Aorta (tissue), 5 donors: Measurements from ENCODE around the gene ZNF774. TPM values are rescaled to one million over a fixed set of nuclear protein-coding genes. Genes with fewer than 3 reads are reported as not detected.
A peak's percentile ranks its signal among the peaks of the same experiment; 100 is the strongest.
"Not testable (repeated sequence)": the region's sequence is repeated elsewhere in the genome, so short reads cannot be mapped to it uniquely, and the experiment has no call there.

ENCODE experiments used
- ATAC-seq: fragments of 200-7000 bp; cut with Tn5 transposase; one replicate; pipeline ENCODE4 v1.9.1; 2022; ENCODE audit warnings: moderate library complexity; ENCODE audit not compliant: low FRiP score
- DNase-seq, 2 donors: peaks; one replicate each; pipeline ENCODE4 v3.0.0-alpha.2; 2020
- H3K27ac ChIP-seq, 2 donors: one replicate each; pipeline ENCODE4 v1.5.1; 2013; ENCODE audit warnings: low read length in 2 of 2, mild to moderate bottlenecking in 2 of 2, moderate library complexity in 2 of 2, control low read depth in 1 of 2, inconsistent platforms in 1 of 2, low read depth in 1 of 2
- H3K27me3 ChIP-seq, 2 donors: one replicate each; pipeline ENCODE4 v1.6.1; 2013; ENCODE audit warnings: control low read depth in 1 of 2, low read length in 1 of 2, mild to moderate bottlenecking in 1 of 2, moderate library complexity in 1 of 2; ENCODE audit not compliant: insufficient read depth in 2 of 2, control insufficient read depth in 1 of 2
- H3K36me3 ChIP-seq, 2 donors: one replicate each; pipeline ENCODE4 v1.6.1; 2013; ENCODE audit warnings: control low read depth in 1 of 2, low read length in 1 of 2, mild to moderate bottlenecking in 1 of 2; ENCODE audit not compliant: insufficient read depth in 2 of 2, control insufficient read depth in 1 of 2
- H3K4me1 ChIP-seq, 2 donors: one replicate each; pipeline ENCODE4 v1.6.1; 2013; ENCODE audit warnings: low read length in 2 of 2, control low read depth in 1 of 2, mild to moderate bottlenecking in 1 of 2, moderate library complexity in 1 of 2; ENCODE audit not compliant: insufficient read depth in 2 of 2, control insufficient read depth in 1 of 2
- H3K4me3 ChIP-seq, 2 donors: one replicate each; pipeline ENCODE4 v1.5.1; 2013; ENCODE audit warnings: low read length in 2 of 2, control low read depth in 1 of 2, mild to moderate bottlenecking in 1 of 2
- H3K9me3 ChIP-seq: one replicate; pipeline ENCODE4 v1.6.1; 2013; ENCODE audit warnings: mild to moderate bottlenecking, low read length; ENCODE audit not compliant: control insufficient read depth
- WGBS, 2 donors: extraction: QIAGEN DNeasy Blood & Tissue Kit; methylation state at CpG; one replicate each; pipeline ENCODE4 v1.1.7; 2013; 5-methylcytosine and 5-hydroxymethylcytosine counted together
- intact Hi-C, 2 donors: fragments of 100-400 bp; cut with DNase I; formaldehyde crosslinking; loops; one replicate each; pipeline versions ENCODE4 v1.14.2 to v1.15.0; 2022
- polyA plus RNA-seq, 2 donors: library from polyadenylated mRNA; stranded (reverse); fragments of 200-250 nt; gene quantifications; one replicate each; pipeline ENCODE4 v1.2.3, GENCODE V29; 2013
- total RNA-seq, 2 donors: library from RNA; stranded (reverse); fragmentation: NEBNext Ultra II Directional; extraction: Animal tissue kit (Norgen Biotek cat#: 25700); gene quantifications; one replicate each; pipeline ENCODE4 v1.2.1, GENCODE V29; 2021
- donor health status: healthy with polysubstance abuse.
- donor health status: Bipolar disorder and iron deficiency.
- donor health status: DM: no; HTN: no; CAD: no.
- donor health status: DM: no; HTN: no; CAD: no.
- donor health status: DM: yes; HTN: yes; CAD: no.

ZNF774 gene
- total and polyA plus RNA-seq, 4 donors, result 0.50 to 7.4 (median 4.4) TPM

GRCh38 chr15:90400759-90401314 lies 48.8 kb downstream of the ZNF774 start:
- H3K4me1 ChIP-seq, result peaks cover 11 to 20% of the 10 kb centered on the region in 2 donors
- H3K27ac ChIP-seq, result peak overlapping the region; percentile 96 to 99
- DNase-seq (peak; percentile 82 to 83), ATAC-seq (peak; percentile 94)
- no peaks in the 10 kb centered on the region for H3K9me3 ChIP-seq
- no peaks in the 10 kb centered on the region for H3K27me3 ChIP-seq
- 1 to 2% methylated on average over 7 of the region's 7 CpGs for WGBS, 2 donors
- H3K36me3 ChIP-seq, result no peaks in the 10 kb centered on the region
- intact Hi-C loops, result loop anchor here in 1 of 2 donors (5.0 kb wide), 2 partner anchors 61 to 76 kb away; no protein-coding TSS in a partner anchor
- peak overlapping the region in 1 of 2 donors; percentile 41 for H3K4me3 ChIP-seq

- 2 to 4% methylated on average over 1 of the region's 1 CpG for WGBS, 2 donors
- Histone ChIP-seq H3K4me3 (no peak overlapping the region), H3K36me3 (no peaks in the 10 kb centered on the region), H3K27me3 (no peaks in the 10 kb centered on the region), H3K27ac (peak overlapping the region; percentile 75 to 93), H3K4me1 (peaks cover 9 to 17% of the 10 kb centered on the region in 2 donors), H3K9me3 (no peaks in the 10 kb centered on the region)
- DNase-seq (no peak), ATAC-seq (no peak)
- intact Hi-C loops, result loop anchor here in 1 of 2 donors (5.0 kb wide), 2 partner anchors 61 to 76 kb away; no protein-coding TSS in a partner anchor
These were observed 49.4 kb downstream of the ZNF774 start for GRCh38 chr15:90401495-90401894.

- DNase-seq, result peak; percentile 80 to 81
- peak overlapping the region; percentile 93 to 98 for H3K27ac ChIP-seq
- peaks cover 12 to 21% of the 10 kb centered on the region in 2 donors for H3K4me1 ChIP-seq
- H3K27me3 ChIP-seq, result no peaks in the 10 kb centered on the region
- H3K4me3 ChIP-seq, result no peak overlapping the region
- peak; percentile 86 for ATAC-seq
- intact Hi-C loops, result loop anchor here in 1 of 2 donors (5.0 kb wide), 2 partner anchors 60 to 75 kb away; no protein-coding TSS in a partner anchor
- no peaks in the 10 kb centered on the region for H3K36me3 ChIP-seq
- no peaks in the 10 kb centered on the region for H3K9me3 ChIP-seq
These were observed 50.1 kb downstream of the ZNF774 start for GRCh38 chr15:90402223-90402622.

GRCh38 chr15:90402767-90403166 lies 50.7 kb downstream of the ZNF774 start:
- Histone ChIP-seq H3K27me3 (no peaks in the 10 kb centered on the region), H3K9me3 (no peaks in the 10 kb centered on the region), H3K36me3 (no peaks in the 10 kb centered on the region), H3K4me1 (peaks cover 14 to 22% of the 10 kb centered on the region in 2 donors), H3K4me3 (no peak overlapping the region), H3K27ac (peak overlapping the region; percentile 72 to 84)
- intact Hi-C loops, result loop anchor here in 1 of 2 donors (5.0 kb wide), 2 partner anchors 60 to 75 kb away; no protein-coding TSS in a partner anchor
- ATAC-seq (no peak), DNase-seq (no peak)
- WGBS, 2 donors, result 19 to 24% methylated on average over 3 of the region's 3 CpGs

GRCh38 chr15:90405055-90405607 lies 53.0 kb downstream of the ZNF774 start:
- intact Hi-C loops, result no loop called here

GRCh38 chr15:90407336-90407735 lies 55.3 kb downstream of the ZNF774 start:
- intact Hi-C loops, result no loop called here
- Histone ChIP-seq H3K27me3 (no peaks in the 10 kb centered on the region), H3K9me3 (no peaks in the 10 kb centered on the region), H3K27ac (peak overlapping the region in 1 of 2 donors; percentile 67), H3K36me3 (no peaks in the 10 kb centered on the region), H3K4me3 (no peak overlapping the region), H3K4me1 (peaks cover 8 to 11% of the 10 kb centered on the region in 2 donors)
- WGBS, 2 donors, result 24 to 31% methylated on average over 3 of the region's 3 CpGs
- no peak for ATAC-seq
- DNase-seq, result no peak

More at GRCh38 chr15:90405055-90405607, 53.0 kb downstream of the ZNF774 start:
- Histone ChIP-seq H3K27ac (peak overlapping the region in 1 of 2 donors; percentile 57), H3K4me3 (no peak overlapping the region), H3K4me1 (peaks cover 12 to 20% of the 10 kb centered on the region in 2 donors), H3K27me3 (no peaks in the 10 kb centered on the region), H3K36me3 (no peaks in the 10 kb centered on the region), H3K9me3 (no peaks in the 10 kb centered on the region)
- 25 to 38% methylated on average over 3 of the region's 3 CpGs for WGBS, 2 donors
- DNase-seq (no peak), ATAC-seq (no peak)

GRCh38 chr15:90407871-90408317 lies 55.8 kb downstream of the ZNF774 start:
- no peaks in the 10 kb centered on the region for H3K27me3 ChIP-seq
- H3K4me1 ChIP-seq, result peaks cover 10 to 16% of the 10 kb centered on the region in 2 donors
- DNase-seq (no peak), ATAC-seq (no peak)
- intact Hi-C loops, result no loop called here
- H3K27ac ChIP-seq, result peak overlapping the region; percentile 28 to 67
- H3K9me3 ChIP-seq, result no peaks in the 10 kb centered on the region
- H3K36me3 ChIP-seq, result no peaks in the 10 kb centered on the region
- H3K4me3 ChIP-seq, result no peak overlapping the region
- 48 to 54% methylated on average over 2 of the region's 2 CpGs for WGBS, 2 donors

- intact Hi-C loops, result no loop called here
- Histone ChIP-seq H3K4me3 (no peak overlapping the region), H3K4me1 (peaks cover 8 to 20% of the 10 kb centered on the region in 2 donors), H3K9me3 (no peaks in the 10 kb centered on the region), H3K27ac (peak overlapping the region; percentile 33 to 67), H3K27me3 (no peaks in the 10 kb centered on the region), H3K36me3 (no peaks in the 10 kb centered on the region)
- 81 to 83% methylated on average over 3 of the region's 3 CpGs for WGBS, 2 donors
- ATAC-seq, result no peak
- no peak for DNase-seq
These were observed 56.6 kb downstream of the ZNF774 start for GRCh38 chr15:90408657-90409056.

GRCh38 chr15:90409587-90409986 lies 57.5 kb downstream of the ZNF774 start:
- 97% methylated on average over 3 of the region's 3 CpGs for WGBS, 2 donors
- intact Hi-C loops, DNase-seq, H3K27me3 ChIP-seq, H3K36me3 ChIP-seq, ATAC-seq, H3K27ac ChIP-seq, H3K4me3 ChIP-seq, H3K9me3 ChIP-seq: not testable (repeated sequence)
- peaks cover 8 to 23% of the 10 kb centered on the region in 2 donors for H3K4me1 ChIP-seq
